PFSK-1 (cell line): ENCODE data around the gene ANKMY1.

Experiments used
- POLR2AphosphoS5 ChIP-seq: IDR thresholded peaks from 2 replicates; pipeline ENCODE4 v1.6.1; 2012; ENCODE audit warnings: low read depth, mild to moderate bottlenecking, control low read depth, low read length, moderate library complexity
- SIN3A ChIP-seq: IDR thresholded peaks from 2 replicates; pipeline ENCODE4 v1.6.1; 2012; ENCODE audit warnings: mild to moderate bottlenecking, low read length, moderate library complexity, borderline replicate concordance; ENCODE audit not compliant: insufficient read depth
- TF ChIP-seq, protein P1 (sequence below), 2 experiments: IDR thresholded peaks; 2 replicates each; pipeline versions ENCODE4 v1.6.1 to v1.8.0; 2011 to 2012; ENCODE audit warnings: low read depth in 2 of 2, low read length in 2 of 2, control low read depth in 1 of 2, inconsistent platforms in 1 of 2, mild to moderate bottlenecking in 1 of 2, moderate library complexity in 1 of 2; ENCODE audit not compliant: insufficient read depth in 1 of 2

DNA sequence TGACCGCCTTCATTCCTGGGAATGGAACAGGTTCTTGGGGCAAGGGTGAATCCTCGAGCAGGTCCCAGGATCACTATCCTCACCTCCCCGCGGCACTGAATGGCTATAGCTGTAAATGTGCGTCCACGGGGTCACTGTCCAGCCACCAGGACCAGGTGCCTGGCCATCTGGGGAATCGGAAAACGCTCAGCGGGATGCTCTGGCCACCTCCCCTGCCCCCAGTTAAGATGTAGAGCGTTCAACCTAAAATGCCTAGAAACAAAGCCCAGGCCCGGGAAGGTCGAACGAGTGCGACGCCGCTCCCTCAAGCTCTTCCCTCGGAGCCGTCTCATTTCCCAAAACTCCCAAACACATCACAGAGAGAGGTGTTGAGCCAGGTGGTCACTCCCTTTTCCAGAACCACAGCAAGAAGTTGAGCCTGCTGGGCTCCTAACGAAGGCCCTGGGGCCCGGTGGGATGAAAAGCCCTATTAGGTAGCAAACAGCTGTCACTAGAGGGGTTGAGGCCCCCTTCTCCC is 28.0 kb upstream of the ANKMY1 start:
- TF ChIP-seq, protein P1, sequence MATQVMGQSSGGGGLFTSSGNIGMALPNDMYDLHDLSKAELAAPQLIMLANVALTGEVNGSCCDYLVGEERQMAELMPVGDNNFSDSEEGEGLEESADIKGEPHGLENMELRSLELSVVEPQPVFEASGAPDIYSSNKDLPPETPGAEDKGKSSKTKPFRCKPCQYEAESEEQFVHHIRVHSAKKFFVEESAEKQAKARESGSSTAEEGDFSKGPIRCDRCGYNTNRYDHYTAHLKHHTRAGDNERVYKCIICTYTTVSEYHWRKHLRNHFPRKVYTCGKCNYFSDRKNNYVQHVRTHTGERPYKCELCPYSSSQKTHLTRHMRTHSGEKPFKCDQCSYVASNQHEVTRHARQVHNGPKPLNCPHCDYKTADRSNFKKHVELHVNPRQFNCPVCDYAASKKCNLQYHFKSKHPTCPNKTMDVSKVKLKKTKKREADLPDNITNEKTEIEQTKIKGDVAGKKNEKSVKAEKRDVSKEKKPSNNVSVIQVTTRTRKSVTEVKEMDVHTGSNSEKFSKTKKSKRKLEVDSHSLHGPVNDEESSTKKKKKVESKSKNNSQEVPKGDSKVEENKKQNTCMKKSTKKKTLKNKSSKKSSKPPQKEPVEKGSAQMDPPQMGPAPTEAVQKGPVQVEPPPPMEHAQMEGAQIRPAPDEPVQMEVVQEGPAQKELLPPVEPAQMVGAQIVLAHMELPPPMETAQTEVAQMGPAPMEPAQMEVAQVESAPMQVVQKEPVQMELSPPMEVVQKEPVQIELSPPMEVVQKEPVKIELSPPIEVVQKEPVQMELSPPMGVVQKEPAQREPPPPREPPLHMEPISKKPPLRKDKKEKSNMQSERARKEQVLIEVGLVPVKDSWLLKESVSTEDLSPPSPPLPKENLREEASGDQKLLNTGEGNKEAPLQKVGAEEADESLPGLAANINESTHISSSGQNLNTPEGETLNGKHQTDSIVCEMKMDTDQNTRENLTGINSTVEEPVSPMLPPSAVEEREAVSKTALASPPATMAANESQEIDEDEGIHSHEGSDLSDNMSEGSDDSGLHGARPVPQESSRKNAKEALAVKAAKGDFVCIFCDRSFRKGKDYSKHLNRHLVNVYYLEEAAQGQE (IDR thresholded peaks at IDR 0.05; ENCODE audit: insufficient read depth in 1 of 2, low read depth in 2 of 2, low read length in 2 of 2) = no peak
- TF ChIP-seq POLR2AphosphoS5 (no peak), SIN3A (no peak)
